Left ventricle myocardium inferior (tissue), 1 donor: ENCODE measurements around the gene RGS8. TPM values are rescaled to one million over a fixed set of nuclear protein-coding genes. Genes with fewer than 3 reads are reported as not detected.

ENCODE experiments used
- DNase-seq: peaks from one replicate; pipeline ENCODE4 v3.0.0-alpha.2; 2020
- H3K27ac ChIP-seq: fragments of 200-600 bp; replicated peaks from 2 replicates; pipeline ENCODE4 v1.8.0; 2021
- H3K27me3 ChIP-seq: fragments of 200-600 bp; 2 replicates; pipeline ENCODE4 v1.8.0; 2021; ENCODE audit warnings: low read depth
- H3K36me3 ChIP-seq: fragments of 200-600 bp; 2 replicates; pipeline ENCODE4 v1.8.0; 2021
- H3K4me1 ChIP-seq: fragments of 200-600 bp; 2 replicates; pipeline ENCODE4 v1.8.0; 2021
- H3K4me3 ChIP-seq: fragments of 200-600 bp; 2 replicates; pipeline ENCODE4 v1.8.0; 2021; ENCODE audit warnings: mild to moderate bottlenecking, moderate library complexity
- H3K9me3 ChIP-seq: fragments of 200-600 bp; replicated peaks from 2 replicates; pipeline ENCODE4 v1.8.0; 2021
- intact Hi-C: fragments of 100-400 bp; cut with micrococcal nuclease; formaldehyde crosslinking; loops from one replicate; pipeline ENCODE4 v1.11.0; 2022
- total RNA-seq: library from RNA; stranded (reverse); fragmentation: NEBNext Ultra II Directional; extraction: Animal tissue kit (Norgen Biotek cat#: 25700); gene quantifications from one replicate; pipeline ENCODE4 v1.2.1, GENCODE V29; 2021
- TF ChIP-seq, protein P1 (sequence below): fragments of 200-600 bp; IDR thresholded peaks from 2 replicates; pipeline ENCODE4 v1.8.0; 2021; ENCODE audit warnings: antibody characterized with exemption, mild to moderate bottlenecking, borderline replicate concordance
- donor health status: DM: no; HTN: yes; CAD: no; lungs with severe emphysema.

Gene RGS8
- total RNA-seq, 1 donor from 2014 or later: 0.05 TPM

- no peak for DNase-seq
- Histone ChIP-seq H3K4me1 (no peaks in the 10 kb centered on the region), H3K27ac (no peak overlapping the region), H3K4me3 (no peak overlapping the region), H3K27me3 (no peaks in the 10 kb centered on the region), H3K9me3 (no peaks in the 10 kb centered on the region), H3K36me3 (no peaks in the 10 kb centered on the region)
- TF ChIP-seq, protein P1, sequence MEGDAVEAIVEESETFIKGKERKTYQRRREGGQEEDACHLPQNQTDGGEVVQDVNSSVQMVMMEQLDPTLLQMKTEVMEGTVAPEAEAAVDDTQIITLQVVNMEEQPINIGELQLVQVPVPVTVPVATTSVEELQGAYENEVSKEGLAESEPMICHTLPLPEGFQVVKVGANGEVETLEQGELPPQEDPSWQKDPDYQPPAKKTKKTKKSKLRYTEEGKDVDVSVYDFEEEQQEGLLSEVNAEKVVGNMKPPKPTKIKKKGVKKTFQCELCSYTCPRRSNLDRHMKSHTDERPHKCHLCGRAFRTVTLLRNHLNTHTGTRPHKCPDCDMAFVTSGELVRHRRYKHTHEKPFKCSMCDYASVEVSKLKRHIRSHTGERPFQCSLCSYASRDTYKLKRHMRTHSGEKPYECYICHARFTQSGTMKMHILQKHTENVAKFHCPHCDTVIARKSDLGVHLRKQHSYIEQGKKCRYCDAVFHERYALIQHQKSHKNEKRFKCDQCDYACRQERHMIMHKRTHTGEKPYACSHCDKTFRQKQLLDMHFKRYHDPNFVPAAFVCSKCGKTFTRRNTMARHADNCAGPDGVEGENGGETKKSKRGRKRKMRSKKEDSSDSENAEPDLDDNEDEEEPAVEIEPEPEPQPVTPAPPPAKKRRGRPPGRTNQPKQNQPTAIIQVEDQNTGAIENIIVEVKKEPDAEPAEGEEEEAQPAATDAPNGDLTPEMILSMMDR: no peak
- intact Hi-C loops: no loop called here
These were observed 27.5 kb downstream of the RGS8 start for GRCh38 chr1:182656842-182657397.

GRCh38 chr1:182653986-182654385 is 30.4 kb downstream of the RGS8 start:
- TF ChIP-seq, protein P1: no peak
- H3K9me3 ChIP-seq: no peaks in the 10 kb centered on the region
- no peak overlapping the region for H3K27ac ChIP-seq
- no peaks in the 10 kb centered on the region for H3K36me3 ChIP-seq
- no peak overlapping the region for H3K4me3 ChIP-seq
- DNase-seq: no peak
- H3K27me3 ChIP-seq: no peaks in the 10 kb centered on the region
- intact Hi-C loops: no loop called here
- no peaks in the 10 kb centered on the region for H3K4me1 ChIP-seq

- H3K4me1 ChIP-seq: no peaks in the 10 kb centered on the region
- H3K27me3 ChIP-seq: no peaks in the 10 kb centered on the region
- intact Hi-C loops: no loop called here
- no peaks in the 10 kb centered on the region for H3K36me3 ChIP-seq
- no peak overlapping the region for H3K27ac ChIP-seq
- no peak for DNase-seq
- no peak overlapping the region for H3K4me3 ChIP-seq
- TF ChIP-seq, protein P1: no peak
- no peaks in the 10 kb centered on the region for H3K9me3 ChIP-seq
These were observed 31.5 kb downstream of the RGS8 start for GRCh38 chr1:182652933-182653332.

- Histone ChIP-seq H3K36me3 (no peaks in the 10 kb centered on the region), H3K9me3 (no peaks in the 10 kb centered on the region), H3K27ac (no peak overlapping the region), H3K4me1 (no peaks in the 10 kb centered on the region), H3K4me3 (no peak overlapping the region), H3K27me3 (no peaks in the 10 kb centered on the region)
- intact Hi-C loops: no loop called here
- TF ChIP-seq, protein P1: no peak
- DNase-seq: no peak
These were observed 33.1 kb downstream of the RGS8 start for GRCh38 chr1:182651339-182651724.

GRCh38 chr1:182650678-182651338 is 33.6 kb downstream of the RGS8 start:
- intact Hi-C loops: no loop called here
- no peak for DNase-seq
- TF ChIP-seq, protein P1: no peak
- no peak overlapping the region for H3K4me3 ChIP-seq
- H3K9me3 ChIP-seq: no peaks in the 10 kb centered on the region
- H3K36me3 ChIP-seq: no peaks in the 10 kb centered on the region
- H3K27me3 ChIP-seq: no peaks in the 10 kb centered on the region
- no peaks in the 10 kb centered on the region for H3K4me1 ChIP-seq
- no peak overlapping the region for H3K27ac ChIP-seq
